HG02885 (cell line): ENCODE results near the gene SPOCK1.
"Not testable (repeated sequence)": the region's sequence is repeated elsewhere in the genome, so short reads cannot be mapped to it uniquely, and the experiment has no call there.

ENCODE experiments used
- ATAC-seq: cut with Tn5 transposase; IDR thresholded peaks from one replicate; pipeline ENCODE4 v1.9.1; 2021; ENCODE audit warnings: mild to moderate bottlenecking; ENCODE audit not compliant: unreplicated experiment, poor library complexity

Gene SPOCK1

GRCh38 chr5:137022725-137023124, 476.4 kb downstream of the SPOCK1 start:
- ATAC-seq = no peak

- no peak for ATAC-seq
Measured at GRCh38 chr5:137022043-137022442, 477.1 kb downstream of the SPOCK1 start.

- ATAC-seq = no peak
Measured at GRCh38 chr5:137019229-137019628, 479.9 kb downstream of the SPOCK1 start.

GRCh38 chr5:137016783-137017324, 482.3 kb downstream of the SPOCK1 start:
- ATAC-seq = no peak

GRCh38 chr5:137015540-137016116, 483.5 kb downstream of the SPOCK1 start:
- no peak for ATAC-seq

GRCh38 chr5:137014731-137015130, 484.4 kb downstream of the SPOCK1 start:
- no peak for ATAC-seq

- ATAC-seq = no peak
Measured at GRCh38 chr5:137010226-137010625, 488.9 kb downstream of the SPOCK1 start.

- ATAC-seq = no peak
Measured at GRCh38 chr5:137004279-137004678, 494.8 kb downstream of the SPOCK1 start.

GRCh38 chr5:137001026-137001569, 498.0 kb downstream of the SPOCK1 start:
- no peak for ATAC-seq

- no peak for ATAC-seq
Measured at GRCh38 chr5:136999787-137000186, 499.3 kb downstream of the SPOCK1 start.

- ATAC-seq = no peak
Measured at GRCh38 chr5:136998854-136999357, 500.2 kb downstream of the SPOCK1 start.

- ATAC-seq = no peak
Measured at GRCh38 chr5:136994154-136994553, 505.0 kb downstream of the SPOCK1 start.

- ATAC-seq = no peak
Measured at GRCh38 chr5:136992796-136993489, 506.2 kb downstream of the SPOCK1 start.

- no peak for ATAC-seq
Measured at GRCh38 chr5:136985785-136986475, 513.2 kb downstream of the SPOCK1 start.

- no peak for ATAC-seq
Measured at GRCh38 chr5:136984772-136985446, 514.2 kb downstream of the SPOCK1 start.

- ATAC-seq = no peak
Measured at GRCh38 chr5:136981936-136982335, 517.2 kb downstream of the SPOCK1 start.

- ATAC-seq = no peak
Measured at GRCh38 chr5:136979131-136979530, 520.0 kb downstream of the SPOCK1 start.

GRCh38 chr5:136963504-136963903, 535.6 kb downstream of the SPOCK1 start:
- ATAC-seq = no peak

GRCh38 chr5:136957428-136957827, 541.7 kb downstream of the SPOCK1 start:
- ATAC-seq = no peak

- ATAC-seq = not testable (repeated sequence)
Measured at GRCh38 chr5:136954142-136954541, 545.0 kb downstream of the SPOCK1 start.
